ENCODE measurements around the gene ANP32E.

The ANP32E gene

DNA sequence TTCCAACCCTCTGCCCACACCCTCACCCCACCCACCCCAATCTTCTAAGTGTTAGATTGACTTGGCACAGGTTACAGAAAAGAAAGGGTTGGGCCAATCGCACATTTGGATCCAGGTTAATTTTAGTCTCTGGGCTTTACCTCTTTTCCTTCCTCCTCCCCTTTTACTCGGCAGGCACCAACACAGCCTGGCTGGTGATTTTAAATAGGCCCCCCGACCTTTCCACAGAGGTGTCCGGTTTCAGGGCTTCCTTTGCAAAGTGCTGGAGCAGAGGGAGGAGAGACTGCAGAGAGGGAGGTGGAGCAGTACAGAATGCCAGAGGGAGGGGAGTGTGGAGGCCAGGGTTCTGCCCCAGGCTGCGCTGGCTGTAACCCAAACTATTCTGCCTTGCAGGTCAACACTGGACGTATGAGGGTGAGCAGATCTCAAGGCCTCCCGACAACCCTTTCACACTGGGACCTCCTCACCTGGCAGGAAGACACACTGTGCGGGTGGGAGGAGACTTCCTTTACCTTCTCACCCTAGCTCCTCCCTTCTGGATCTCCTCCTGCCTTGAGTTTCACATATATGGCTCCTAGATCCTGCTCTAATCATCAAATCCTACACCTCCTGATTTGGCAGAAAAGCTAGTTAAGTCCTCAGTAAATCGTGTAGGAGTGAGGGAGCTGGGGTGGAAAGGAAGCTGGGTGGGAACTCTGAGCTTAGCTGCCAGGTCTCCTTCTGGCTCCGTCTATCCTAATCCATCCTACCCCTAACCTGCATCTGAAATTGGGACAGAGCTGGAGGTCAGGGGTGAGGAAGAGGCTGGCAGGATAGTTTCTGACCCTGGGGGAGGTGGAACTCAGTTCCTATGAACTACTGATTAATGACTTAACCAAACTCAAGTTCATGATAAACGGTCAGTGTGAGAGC is 24.1 kb upstream of the ANP32E start (continued):
- TF ChIP-seq ZNF837 (tag by site-specific recombination; IDR thresholded peaks at IDR 0.05) (no peak), ZIC2 (tag by site-specific recombination; IDR thresholded peaks at IDR 0.05) (peak; percentile 50; the same call in 1 of the 2 replicates), ZBTB44 (tag by site-specific recombination; IDR thresholded peaks at IDR 0.05) (no peak; the same call in 1 of the 2 replicates), ELK4 (IDR thresholded peaks at IDR 0.05; ENCODE audit: borderline replicate concordance, low read depth, low read length) (no peak), ZNF341 (tag by site-specific recombination; IDR thresholded peaks at IDR 0.05; ENCODE audit: low read depth) (peak; percentile 100), MZF1 (tag by site-specific recombination; IDR thresholded peaks at IDR 0.05; ENCODE audit: borderline replicate concordance) (no peak), SP3 (tag by site-specific recombination; IDR thresholded peaks at IDR 0.05) (peak; percentile 67), ZNF530 (tag by site-specific recombination; IDR thresholded peaks at IDR 0.05; ENCODE audit: low read depth) (no peak), ZNF10 (tag by site-specific recombination; IDR thresholded peaks at IDR 0.05) (no peak), ZNF544 (tag by site-specific recombination; IDR thresholded peaks at IDR 0.05) (no peak), ZNF76 (tag by site-specific recombination; IDR thresholded peaks at IDR 0.05; ENCODE audit: borderline replicate concordance, low read depth) (no peak)
- TF ChIP-seq, protein P1, sequence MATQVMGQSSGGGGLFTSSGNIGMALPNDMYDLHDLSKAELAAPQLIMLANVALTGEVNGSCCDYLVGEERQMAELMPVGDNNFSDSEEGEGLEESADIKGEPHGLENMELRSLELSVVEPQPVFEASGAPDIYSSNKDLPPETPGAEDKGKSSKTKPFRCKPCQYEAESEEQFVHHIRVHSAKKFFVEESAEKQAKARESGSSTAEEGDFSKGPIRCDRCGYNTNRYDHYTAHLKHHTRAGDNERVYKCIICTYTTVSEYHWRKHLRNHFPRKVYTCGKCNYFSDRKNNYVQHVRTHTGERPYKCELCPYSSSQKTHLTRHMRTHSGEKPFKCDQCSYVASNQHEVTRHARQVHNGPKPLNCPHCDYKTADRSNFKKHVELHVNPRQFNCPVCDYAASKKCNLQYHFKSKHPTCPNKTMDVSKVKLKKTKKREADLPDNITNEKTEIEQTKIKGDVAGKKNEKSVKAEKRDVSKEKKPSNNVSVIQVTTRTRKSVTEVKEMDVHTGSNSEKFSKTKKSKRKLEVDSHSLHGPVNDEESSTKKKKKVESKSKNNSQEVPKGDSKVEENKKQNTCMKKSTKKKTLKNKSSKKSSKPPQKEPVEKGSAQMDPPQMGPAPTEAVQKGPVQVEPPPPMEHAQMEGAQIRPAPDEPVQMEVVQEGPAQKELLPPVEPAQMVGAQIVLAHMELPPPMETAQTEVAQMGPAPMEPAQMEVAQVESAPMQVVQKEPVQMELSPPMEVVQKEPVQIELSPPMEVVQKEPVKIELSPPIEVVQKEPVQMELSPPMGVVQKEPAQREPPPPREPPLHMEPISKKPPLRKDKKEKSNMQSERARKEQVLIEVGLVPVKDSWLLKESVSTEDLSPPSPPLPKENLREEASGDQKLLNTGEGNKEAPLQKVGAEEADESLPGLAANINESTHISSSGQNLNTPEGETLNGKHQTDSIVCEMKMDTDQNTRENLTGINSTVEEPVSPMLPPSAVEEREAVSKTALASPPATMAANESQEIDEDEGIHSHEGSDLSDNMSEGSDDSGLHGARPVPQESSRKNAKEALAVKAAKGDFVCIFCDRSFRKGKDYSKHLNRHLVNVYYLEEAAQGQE (tag by site-specific recombination; IDR thresholded peaks at IDR 0.05): no peak

DNA sequence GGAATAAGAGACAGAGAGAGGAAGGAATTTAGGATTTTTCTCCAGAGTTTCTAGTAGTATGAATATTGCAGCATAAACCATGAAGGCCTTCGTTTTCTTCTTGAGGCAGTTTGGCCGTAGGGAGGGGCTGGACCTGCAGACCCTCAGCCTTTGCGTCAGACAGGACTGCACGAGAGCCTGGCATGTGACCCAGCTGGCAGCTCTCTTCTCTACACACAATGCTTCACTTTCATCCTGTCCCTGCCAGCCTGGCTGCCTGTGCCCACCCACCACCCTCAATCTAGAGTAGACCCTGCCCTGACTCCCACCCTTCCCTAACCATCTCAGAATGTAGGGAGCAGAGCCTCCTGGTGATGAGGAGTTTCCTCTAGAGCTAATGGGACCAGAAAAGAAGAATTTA is 23.3 kb upstream of the ANP32E start:
- POLR2A ChIA-PET: interaction anchor here (0.6 kb wide), 1 partner anchor 16 kb away, joined by 4 read pairs; no protein-coding TSS in a partner anchor
- no peak for TF ChIP-seq PBX3 (CRISPR knock-in tag; IDR thresholded peaks at IDR 0.05)
- no peak for TF ChIP-seq ZNF600 (tag by site-specific recombination; IDR thresholded peaks at IDR 0.05)
- no peak for TF ChIP-seq ZNF843 (tag by site-specific recombination; IDR thresholded peaks at IDR 0.05)
- no peak for TF ChIP-seq ZNF658 (tag by site-specific recombination; IDR thresholded peaks at IDR 0.05)
- no peak for TF ChIP-seq ZBTB21 (tag by site-specific recombination; IDR thresholded peaks at IDR 0.05)
- no peak for TF ChIP-seq ZNF133 (tag by site-specific recombination; IDR thresholded peaks at IDR 0.05)
- TF ChIP-seq GLIS2 (tag by site-specific recombination; IDR thresholded peaks at IDR 0.05): no peak
- TF ChIP-seq ZNF677 (tag by site-specific recombination; IDR thresholded peaks at IDR 0.05): no peak
- TF ChIP-seq ZBTB6 (tag by site-specific recombination; IDR thresholded peaks at IDR 0.05): no peak
- TF ChIP-seq ZNF211 (tag by site-specific recombination; IDR thresholded peaks at IDR 0.05; ENCODE audit: low read depth): no peak
- TF ChIP-seq, protein P2, sequence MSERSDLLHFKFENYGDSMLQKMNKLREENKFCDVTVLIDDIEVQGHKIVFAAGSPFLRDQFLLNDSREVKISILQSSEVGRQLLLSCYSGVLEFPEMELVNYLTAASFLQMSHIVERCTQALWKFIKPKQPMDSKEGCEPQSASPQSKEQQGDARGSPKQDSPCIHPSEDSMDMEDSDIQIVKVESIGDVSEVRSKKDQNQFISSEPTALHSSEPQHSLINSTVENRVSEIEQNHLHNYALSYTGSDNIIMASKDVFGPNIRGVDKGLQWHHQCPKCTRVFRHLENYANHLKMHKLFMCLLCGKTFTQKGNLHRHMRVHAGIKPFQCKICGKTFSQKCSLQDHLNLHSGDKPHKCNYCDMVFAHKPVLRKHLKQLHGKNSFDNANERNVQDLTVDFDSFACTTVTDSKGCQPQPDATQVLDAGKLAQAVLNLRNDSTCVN (tag by site-specific recombination; optimal IDR thresholded peaks at IDR 0.05): no peak

More for the DNA sequence above, 23.3 kb upstream of the ANP32E start:
- H3K4me1 ChIP-seq (ENCODE audit: control insufficient read depth, insufficient read depth, low read length): peaks cover 12% of the 10 kb centered on the region; the same call in 1 of the 2 replicates
- H3K36me3 ChIP-seq (ENCODE audit: control insufficient read depth in 2 of 2, insufficient read depth in 1 of 2, low read length in 2 of 2): peaks cover 0 to under 1% of the 10 kb centered on the region in 2 experiments; a peak in 1 of 3 replicates
- H3K27ac ChIP-seq (ENCODE audit: extremely low read depth, low read depth, low read length): no peak overlapping the region
- H3K4me3 ChIP-seq (ENCODE audit: low read depth, low read length): no peak overlapping the region
- no peaks in the 10 kb centered on the region for H3K9me3 ChIP-seq (ENCODE audit: control insufficient read depth, insufficient read depth, low read depth, low read length)
- CTCF ChIA-PET: interaction anchor here (0.6 to 6.3 kb wide), 2 partner anchors 21 to 155 kb away, joined by 4 to 101 read pairs; partner anchors contain the start of gene CIART

Data from HEK293 (cell line).